Islet of Langerhans (tissue), 1 donor: ENCODE results near the gene KCNQ1OT1.

Experiments
- FAIRE-seq: peaks from one replicate; lab custom pipeline; 2011; peaks lifted over from hg19 to GRCh38; lab: Jason Lieb, UNC

Gene KCNQ1OT1

DNA sequence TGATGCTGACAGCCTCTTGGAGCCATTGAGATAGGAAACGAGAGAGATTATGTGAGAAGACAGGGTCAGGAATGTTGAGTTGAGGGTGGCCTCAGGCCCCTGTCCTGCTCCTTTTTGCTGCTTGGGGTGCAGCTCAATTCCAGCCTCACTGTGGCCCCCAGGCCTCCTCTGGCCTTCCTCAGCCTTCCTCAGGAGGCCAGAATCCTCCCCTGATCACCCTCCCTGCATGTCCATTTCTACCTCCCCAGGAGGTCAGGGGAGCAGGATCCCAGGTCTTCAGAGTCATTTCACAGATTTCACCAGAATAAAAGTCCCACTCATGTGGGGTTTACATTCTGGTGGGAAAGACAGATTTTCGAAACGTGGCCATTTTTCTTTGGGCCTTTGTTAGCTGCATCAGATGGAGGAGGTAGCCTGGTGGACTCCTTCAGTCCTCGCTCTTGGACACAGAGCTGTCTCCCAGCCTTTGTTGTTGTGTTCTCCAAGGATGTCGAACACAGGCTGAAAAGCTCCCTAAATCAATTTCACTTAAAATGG lies 2.2 kb upstream of the KCNQ1OT1 start:
- no peak for FAIRE-seq

DNA sequence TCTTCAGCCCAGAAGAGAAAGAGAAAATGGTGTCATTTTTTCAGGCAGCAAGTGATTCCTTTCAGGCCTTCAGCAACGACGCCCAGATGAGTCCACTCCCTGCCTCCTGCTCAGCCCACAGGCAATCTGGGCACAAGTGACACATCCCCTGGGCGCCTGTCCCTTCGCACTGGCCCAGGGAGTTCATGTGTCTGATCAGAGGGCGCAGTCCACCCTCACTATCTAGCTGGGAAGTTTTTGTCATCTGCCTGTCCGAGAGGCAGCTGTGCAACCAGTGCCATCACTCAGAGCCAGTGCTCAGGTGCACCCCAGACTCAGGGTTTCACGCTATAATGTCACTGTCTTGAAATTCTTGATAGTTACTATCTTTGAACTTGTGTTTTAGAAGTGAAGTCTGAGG lies 1.4 kb upstream of the KCNQ1OT1 start:
- no peak for FAIRE-seq

DNA sequence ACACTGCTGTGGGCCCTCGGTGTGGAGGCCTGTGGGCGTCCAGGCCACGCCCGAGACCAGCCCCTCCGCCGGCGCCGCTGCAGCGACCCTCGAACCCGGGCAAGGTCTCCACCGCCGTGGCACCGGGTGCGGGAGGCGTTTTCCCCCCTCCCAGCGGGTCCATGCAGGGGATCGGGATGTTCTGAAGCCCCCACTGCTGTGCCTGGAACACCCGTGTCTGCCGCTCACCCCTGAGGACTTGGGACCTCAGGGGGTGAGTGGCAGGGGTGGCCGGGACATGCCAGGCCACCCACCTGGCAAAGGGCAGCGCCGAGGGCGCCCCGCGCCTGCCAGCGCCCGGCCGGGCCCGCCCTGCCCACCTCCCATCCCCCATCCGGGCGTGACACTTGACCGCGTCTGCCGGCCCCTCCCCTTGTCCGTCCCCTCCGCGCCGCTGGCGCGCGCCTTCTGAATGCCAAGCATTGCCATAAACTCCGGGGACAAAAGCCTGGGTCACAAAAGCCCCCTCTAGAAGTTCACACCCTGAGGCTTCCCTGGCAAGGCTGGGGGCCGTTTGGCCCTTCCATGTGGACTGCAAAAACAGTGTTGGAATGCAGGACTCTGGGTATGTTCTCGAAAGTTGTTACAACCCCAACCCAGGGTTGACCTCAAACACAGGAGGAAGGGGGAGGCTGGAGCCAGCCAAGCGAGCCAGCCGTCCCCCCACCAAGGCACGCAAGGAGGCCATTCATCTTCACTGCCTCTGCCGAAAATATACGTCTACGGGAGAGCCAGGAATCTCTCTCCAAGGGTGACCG lies 819 bp upstream of the KCNQ1OT1 start:
- FAIRE-seq: no peak

DNA sequence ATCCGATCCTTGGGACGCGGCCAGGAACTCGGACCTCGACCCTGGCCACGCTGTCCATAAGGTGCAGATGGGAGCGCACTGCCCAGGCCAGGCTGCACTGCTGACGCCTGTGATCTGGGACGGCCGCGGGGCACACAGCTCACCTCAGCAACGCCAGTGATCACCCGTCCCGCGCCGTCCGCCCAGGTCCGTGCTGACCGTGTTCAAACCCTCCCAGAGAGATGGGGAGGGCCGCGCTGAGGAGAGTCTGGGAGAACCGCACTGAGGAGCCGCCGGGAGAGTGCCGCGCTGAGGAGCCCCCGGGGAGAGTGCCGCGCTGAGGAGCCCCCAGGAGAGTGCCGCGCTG lies 636 bp downstream of the KCNQ1OT1 start:
- FAIRE-seq: no peak

DNA sequence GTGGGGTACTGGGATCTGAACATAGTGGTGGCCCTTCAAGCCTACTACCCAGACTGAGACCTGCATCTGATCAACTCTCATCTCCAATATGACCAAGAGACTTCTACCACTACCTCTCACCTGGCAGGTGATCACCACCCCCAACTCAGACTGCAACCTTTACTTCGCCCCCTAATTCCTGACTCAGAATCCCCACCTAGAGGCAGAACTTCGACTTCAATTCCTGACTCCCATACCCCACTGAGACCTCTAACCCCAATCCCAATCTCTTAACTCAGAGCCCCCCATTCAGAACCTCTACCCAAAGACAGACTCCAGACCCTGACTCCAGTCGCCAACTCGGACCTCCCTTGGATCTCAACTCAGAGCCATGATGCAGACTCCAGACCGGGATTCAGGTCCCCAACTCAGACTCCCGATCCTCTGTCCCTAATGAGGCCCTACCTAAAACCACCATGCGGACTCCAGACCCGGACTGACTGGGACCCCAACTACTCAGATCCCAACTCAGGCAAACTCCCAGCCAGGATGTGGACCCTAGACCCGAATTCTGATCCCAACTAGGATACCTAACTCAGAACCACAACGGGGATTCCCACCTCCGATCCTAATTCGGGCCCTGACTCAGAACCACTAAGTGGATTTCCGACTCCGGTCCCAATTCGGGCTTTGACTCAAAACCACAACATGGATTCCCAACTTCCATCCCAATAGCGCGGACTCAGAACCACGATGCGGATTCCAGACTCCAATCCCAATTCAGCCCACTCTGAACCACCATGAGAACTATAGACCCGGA lies 1.2 kb downstream of the KCNQ1OT1 start:
- FAIRE-seq: no peak

DNA sequence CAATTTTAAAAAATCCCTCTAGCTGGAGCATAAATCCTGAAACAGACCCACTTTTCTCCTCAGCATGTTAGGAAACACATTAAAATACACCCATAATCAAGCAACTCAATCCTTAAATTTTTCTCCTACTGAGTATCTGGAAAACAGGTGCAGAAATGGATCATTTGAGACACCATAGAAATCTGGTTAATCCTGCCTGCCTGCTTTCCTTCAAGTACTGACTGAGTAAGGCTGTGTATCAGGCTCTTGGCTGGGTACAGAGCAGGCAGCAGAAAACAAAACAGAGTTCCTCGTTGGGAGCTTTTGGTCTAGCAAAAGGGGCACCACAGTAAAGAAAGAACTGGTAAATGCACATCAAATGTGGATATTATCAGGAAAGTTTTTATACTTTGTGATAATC lies 1.9 kb downstream of the KCNQ1OT1 start:
- FAIRE-seq: no peak

DNA sequence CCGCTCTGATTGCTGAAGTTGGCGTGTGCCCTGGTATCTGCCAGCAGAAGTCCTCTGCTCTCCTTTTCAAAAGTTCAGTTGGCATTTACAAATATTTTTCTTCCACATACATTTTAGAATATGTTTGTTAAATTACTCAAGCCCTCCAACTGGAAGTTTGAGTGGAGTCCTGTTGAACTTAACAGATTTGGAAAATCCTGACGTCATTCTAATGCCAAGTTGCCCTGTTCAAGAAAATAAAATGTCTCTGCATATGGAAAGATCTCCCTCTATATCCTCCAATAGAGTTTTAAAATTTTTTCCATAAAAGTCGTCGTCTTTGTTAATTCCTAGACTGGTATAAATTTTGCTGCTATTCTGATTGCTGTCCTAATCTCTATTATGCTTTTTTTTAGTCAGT lies 3.3 kb downstream of the KCNQ1OT1 start:
- FAIRE-seq: no peak

DNA sequence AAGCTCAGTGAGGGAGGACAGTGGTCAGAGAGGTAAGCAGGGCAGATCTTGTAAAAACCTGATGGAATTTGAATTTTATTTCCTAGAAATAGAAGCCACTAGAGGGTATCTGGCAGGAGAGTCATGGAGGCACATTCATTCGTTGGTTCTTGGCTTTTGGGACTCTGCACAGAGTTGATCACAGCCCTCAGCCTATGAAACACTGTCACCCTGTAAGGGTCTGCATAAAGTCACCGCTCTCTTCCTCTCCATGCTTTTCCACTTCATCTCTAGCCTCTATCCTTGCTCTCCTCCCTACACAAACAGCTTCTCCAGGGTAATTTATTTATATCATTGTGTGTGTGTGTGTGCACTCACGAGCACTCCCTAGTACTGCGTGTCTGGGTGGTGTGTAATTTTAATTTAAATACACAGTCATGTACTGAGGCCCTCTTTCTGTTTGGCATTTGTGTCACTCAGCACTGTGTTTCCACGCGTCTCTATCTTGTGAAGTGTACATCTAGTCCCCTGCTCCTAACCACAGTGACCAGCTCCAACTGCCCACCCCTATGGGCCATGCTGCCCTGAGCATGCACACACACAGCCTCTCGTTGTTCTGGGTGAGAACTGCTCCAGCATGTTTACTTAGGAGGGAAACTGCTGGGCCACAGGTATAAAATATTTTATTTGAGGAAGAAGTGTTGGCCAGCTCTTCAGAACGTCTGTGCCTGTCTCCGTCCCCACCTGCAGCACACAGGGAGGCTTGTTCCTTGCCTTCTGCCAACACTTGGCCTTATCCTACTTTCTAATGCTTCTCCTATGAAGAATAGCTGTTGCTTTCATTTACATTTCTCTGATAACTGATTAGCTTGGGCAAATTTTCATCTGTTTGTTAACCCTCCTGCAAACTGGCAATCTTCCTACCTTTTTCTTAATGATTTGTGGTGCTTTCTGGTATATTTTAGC lies 4.5 kb downstream of the KCNQ1OT1 start:
- FAIRE-seq: no peak

DNA sequence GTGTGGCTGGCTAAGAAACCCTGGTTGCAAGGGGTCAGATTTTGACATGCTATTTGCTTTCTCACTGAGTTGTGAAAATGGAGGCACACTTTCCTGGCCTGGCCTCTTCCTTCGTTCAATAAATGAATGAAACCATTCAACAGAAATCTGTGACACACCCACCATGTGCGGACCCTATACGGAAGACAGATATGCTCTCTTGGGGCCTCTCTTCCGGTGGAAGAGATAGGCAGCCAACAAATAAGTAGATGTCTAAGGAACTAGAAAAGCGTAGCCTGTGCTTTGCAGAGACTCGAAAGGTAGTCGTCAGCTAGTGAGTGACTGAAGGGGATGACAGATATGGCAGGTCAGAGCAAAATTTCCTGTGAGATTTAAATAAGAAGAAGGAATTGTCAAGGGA lies 5.3 kb downstream of the KCNQ1OT1 start:
- no peak for FAIRE-seq

DNA sequence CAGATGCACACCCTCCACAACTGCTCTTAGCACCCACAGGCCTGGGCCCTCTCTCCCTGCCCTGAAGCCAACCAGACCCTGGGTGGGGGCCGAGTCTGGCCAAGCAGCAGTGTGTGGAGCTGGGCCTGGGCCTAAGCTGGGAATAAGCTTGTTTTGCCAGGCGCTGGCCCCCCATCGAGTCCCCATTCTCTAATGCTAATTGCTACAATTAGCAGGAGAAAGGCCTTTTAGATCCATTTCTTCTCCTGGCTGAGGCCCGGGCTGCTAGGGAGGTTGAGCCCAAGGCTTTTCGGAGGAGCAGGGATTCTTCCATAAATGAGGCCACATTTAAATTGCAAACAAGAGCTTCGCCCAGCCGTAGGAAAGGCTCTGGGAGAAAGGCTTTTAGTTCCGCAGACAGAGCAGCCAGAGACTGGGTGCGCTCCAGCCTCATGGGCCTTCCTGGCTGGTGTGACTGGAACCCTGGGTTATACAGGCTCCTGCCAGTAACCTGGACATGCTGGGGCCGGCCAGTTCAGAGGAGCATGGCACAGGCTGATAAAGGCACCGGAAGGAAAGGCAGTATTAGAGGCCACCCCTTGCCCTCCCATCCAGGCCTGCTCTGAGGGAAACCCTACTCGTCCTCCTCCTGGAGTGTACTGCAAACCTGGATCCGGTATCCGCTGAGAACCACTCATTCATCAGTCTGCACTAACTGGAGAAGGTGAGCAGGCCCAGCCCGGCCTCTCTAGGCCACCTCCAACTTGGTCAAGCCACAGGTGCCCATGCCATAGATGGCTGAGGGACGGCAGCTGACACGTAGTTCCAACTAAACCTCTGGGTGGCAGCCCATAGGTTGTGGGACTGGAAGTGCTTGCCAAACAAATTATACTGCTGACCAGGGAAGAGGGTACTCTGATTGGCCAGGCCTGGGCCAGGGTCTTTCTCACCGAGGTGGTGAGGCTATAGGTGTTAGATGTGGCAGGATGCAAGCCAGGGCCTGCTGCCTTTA lies 6.2 kb downstream of the KCNQ1OT1 start:
- no peak for FAIRE-seq

DNA sequence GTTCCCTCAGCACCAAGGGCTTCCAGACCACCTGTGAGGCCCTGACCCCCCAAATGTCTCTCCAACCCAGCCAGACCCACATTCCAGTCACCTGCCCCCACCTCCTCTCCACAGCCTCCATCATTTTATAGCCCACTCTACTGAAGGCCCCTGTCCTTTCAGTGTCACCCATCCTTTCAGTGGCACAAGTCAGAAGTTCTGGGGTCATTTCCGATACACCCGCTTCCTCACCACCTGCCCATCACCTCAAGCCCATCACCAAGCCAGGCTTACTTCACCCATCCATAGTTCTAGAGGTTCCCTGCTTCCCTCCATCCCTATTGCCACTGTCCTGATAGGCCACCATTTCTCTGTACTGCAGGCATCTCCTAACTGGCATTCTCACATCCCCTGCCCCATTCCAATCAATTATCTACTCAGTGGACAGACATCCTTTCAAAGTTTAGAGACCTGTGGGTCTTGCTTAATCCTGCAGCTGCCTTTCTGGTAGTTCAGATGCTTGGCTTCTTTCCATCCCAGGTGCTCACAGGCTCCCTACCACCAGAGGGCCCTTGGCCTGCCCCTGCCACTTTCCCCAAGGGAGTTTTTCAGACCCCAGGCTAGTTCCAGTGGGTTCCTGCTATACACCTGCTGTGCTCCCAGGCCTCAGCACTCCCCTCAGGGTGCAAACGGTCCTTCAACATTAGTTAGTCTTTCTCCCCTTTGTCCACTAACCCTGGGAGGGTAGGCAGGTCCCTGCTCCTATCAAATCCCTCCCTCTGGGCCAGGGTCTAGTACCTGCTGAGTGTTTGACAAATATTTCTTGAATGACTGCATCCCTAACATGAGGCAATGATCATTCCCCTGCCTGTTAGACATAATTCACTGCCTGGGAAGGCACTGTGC lies 7.6 kb downstream of the KCNQ1OT1 start:
- FAIRE-seq: no peak

DNA sequence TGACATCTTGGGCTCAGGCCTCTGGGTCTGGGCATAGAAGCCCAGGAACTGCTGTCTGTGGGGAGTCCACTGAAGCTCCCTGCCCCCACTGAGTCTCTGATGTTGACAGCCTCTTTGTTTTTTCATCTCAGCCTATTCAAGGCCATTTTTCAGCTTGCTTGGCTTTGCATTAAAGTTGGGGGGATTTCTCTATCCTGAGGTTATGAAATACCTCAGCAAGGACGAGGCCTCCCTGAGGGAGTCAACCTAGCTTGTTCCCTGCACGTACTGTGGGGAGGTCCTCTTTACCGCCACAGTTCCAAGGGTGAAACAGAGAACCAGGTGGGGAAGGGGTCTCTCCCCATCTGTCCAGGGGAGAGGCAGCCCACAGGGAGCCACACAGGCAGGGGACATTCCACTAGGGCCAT lies 8.4 kb downstream of the KCNQ1OT1 start:
- FAIRE-seq: no peak

DNA sequence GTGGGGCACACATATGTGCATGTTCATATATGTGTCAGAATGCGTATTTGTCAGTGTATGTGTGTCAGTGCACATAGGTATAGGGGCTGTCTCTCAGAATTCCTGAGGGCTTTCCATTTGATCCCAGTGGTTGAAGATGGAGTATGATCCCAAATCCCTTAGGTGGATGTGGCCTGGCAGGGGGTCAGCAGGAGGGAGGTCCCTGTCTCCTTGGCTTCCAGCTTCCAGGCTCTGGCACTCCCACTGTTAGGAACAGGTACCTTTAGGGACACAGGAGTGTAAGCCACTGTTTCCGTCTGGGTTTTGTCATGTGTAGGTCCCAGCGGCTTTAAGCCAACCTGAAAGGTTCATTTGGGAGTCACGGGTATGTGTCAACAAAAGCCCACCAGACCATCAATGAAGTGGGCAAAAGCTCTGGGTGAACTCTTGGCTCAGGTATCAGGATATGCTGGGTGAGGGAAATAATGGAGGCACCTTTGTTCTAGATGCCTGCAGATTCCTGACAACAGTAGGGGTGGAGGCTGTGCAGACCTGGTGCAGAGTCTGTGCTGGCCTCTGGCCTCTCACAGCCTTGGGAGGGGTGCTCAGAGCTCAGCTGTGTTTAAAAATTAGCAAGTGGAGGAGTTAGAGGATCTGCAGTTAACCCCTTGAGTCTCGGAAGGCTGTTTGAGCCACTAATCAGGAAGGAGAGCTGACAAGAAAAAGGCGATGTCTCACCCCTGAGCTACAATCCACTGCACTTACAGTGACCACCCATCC lies 9.0 kb downstream of the KCNQ1OT1 start:
- FAIRE-seq: no peak

DNA sequence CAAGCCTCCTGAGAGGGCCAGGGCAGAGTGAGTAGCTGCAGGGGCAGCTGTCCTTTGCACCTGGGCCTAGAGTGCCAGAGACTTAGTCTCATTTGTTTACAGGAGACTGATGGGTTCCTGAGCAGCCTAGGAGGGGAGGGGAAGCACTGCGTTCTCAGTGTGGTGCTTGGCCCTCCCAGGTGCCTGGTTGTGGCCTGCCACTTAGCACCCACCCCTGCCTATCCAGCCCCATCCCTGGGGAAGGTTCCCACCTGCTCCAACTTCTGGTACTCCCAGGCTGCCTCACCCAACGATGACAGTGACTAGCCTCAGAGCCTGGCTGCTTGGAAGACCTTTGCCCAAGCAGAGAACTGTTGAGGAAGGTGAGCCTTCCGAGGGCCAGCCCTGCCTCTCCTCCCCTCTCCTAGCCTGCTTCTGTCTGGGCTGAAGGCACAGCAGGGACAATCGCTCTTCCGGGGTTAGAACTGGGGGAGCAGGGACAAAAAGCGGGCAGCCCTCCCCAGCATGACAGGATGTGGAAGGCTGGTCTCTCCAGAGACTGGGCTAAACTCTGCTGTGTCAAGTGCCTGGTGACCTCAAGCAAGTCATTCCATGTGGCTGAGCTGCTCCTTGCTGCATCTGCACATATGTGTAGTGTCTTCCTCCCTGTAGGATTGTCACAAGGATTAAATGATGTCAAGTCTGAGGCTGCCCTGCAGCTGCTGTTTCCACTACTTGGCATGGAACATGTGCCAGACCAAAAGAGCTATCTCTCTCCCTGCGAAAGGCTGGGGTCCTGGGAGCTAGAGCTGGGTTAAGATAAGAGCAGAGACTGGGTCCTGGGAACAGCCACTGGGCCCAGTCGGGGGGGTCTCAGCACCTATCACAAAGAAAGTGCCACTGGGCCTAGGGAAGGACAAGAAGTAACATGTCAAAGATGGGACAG lies 9.9 kb downstream of the KCNQ1OT1 start:
- FAIRE-seq: no peak

DNA sequence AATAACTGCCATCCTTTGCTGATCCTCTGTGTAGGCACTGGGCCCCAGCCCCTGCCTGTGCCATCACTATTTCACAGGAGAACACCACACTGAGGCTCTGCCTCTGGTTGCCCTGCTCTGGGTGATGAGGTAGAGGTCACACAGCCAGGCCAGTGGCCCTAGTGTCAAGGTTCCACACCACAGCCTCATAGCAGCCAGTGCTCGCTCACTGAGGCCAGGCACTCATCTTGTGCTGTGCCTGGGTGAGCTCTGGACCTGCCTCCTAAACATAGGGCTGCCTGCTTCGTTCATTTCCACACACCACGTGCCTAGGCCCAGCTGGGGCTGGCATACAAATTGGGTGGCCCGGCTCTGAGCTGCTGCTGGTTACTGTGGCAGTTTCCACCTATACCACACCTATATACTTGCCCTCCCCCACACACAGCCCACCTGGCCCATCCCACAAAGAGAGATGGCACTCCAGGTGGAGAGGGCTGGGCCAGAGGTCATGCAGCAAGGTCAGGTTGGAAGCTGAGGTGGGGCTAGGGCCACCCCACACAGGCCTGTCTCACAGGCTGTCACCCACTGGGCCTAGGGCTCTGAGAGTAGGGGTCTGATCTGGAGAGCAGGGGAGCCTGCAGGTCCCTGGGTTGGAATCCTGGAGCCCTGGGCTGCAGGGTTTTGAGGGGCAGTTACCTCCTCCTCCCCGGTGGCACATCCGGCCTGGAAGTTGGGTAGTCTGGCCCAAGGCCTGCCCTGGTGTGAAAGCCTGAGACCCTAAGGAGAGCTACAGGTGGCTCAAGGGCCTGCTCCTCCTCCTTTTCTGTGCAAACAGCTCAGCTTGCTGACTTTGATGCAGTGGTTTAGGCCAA lies 11.2 kb downstream of the KCNQ1OT1 start:
- FAIRE-seq: no peak

DNA sequence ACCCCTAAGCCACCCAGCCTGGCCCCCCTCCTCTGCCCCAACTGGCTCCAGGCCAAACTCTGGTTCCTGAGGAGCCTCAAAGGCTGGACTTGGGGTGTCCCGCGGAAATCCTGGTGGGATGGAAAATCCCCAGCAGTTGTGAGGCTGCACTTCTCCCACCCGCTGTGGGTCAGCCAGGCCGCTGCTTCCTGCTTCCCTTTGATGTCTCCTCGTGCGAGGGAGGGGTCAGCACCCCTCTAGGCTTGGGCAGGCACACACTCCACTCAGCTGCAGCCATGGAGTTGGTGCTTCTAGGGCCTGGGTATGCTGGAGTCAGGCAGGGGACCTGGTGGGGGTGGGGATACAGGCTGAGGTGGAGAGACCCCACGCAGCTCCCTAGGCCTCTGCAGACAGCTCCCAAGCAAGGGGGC lies 12.0 kb downstream of the KCNQ1OT1 start:
- no peak for FAIRE-seq

DNA sequence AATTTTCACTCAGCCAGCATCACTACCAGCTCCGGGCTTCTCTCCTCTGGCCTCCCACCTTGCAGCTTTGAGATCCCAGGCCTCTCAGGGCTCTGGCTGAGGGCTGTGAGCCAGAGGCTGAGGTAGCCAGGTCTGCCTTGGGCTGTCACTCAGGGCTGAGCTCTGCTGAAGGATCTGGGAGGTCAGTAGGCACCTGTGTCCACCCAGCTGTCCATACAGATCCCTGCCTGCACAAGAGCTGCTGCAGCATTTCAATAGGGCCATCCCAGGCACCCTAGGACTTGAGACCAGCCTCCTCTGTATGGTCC lies 12.6 kb downstream of the KCNQ1OT1 start:
- FAIRE-seq: no peak
